ENCODE data around the gene NEIL1. TPM values are rescaled to one million over a fixed set of nuclear protein-coding genes. Genes with fewer than 3 reads are reported as not detected.

The NEIL1 gene
- total RNA-seq, 2 donors from 2014 or later, result 6.0 to 11.7 TPM

GRCh38 chr15:75363786-75364185 is 16.9 kb downstream of the NEIL1 start:
- no peaks in the 10 kb centered on the region for H3K27me3 ChIP-seq
- no peak overlapping the region for H3K4me3 ChIP-seq
- DNase-seq (ENCODE audit: low spot score), result no peak
- H3K36me3 ChIP-seq, result peaks cover 79% of the 10 kb centered on the region
- no peak for TF ChIP-seq CTCF (IDR thresholded peaks at IDR 0.05)
- H3K27ac ChIP-seq, result no peak overlapping the region
- peaks cover 0 to 10% of the 10 kb centered on the region in 2 donors for H3K4me1 ChIP-seq
- H3K9me3 ChIP-seq, result no peaks in the 10 kb centered on the region

- no peak for TF ChIP-seq CTCF (IDR thresholded peaks at IDR 0.05)
- Histone ChIP-seq H3K4me3 (no peak overlapping the region), H3K9me3 (no peaks in the 10 kb centered on the region), H3K36me3 (peaks cover 68% of the 10 kb centered on the region), H3K4me1 (peaks cover 0 to 21% of the 10 kb centered on the region in 2 donors), H3K27ac (no peak overlapping the region), H3K27me3 (no peaks in the 10 kb centered on the region)
- DNase-seq (ENCODE audit: low spot score), result no peak
These were observed 18.0 kb downstream of the NEIL1 start for GRCh38 chr15:75364881-75365280.

- Histone ChIP-seq H3K27me3 (no peaks in the 10 kb centered on the region), H3K4me3 (no peak overlapping the region), H3K27ac (no peak overlapping the region), H3K36me3 (peaks cover 62% of the 10 kb centered on the region), H3K9me3 (no peaks in the 10 kb centered on the region), H3K4me1 (peaks cover 0 to 22% of the 10 kb centered on the region in 2 donors)
- DNase-seq (ENCODE audit: low spot score), result no peak
- no peak for TF ChIP-seq CTCF (IDR thresholded peaks at IDR 0.05)
These were observed 19.3 kb downstream of the NEIL1 start for GRCh38 chr15:75366163-75366562.

- Histone ChIP-seq H3K27me3 (no peaks in the 10 kb centered on the region), H3K4me1 (peaks cover 0 to 22% of the 10 kb centered on the region in 2 donors), H3K9me3 (no peaks in the 10 kb centered on the region), H3K4me3 (no peak overlapping the region), H3K36me3 (peaks cover 62% of the 10 kb centered on the region), H3K27ac (peak overlapping the region in 1 of 2 donors; percentile 96)
- TF ChIP-seq CTCF (IDR thresholded peaks at IDR 0.05), result no peak
- DNase-seq (ENCODE audit: low spot score), result no peak
These were observed 20.2 kb downstream of the NEIL1 start for GRCh38 chr15:75367006-75367405.

GRCh38 chr15:75367406-75367912 is 20.6 kb downstream of the NEIL1 start:
- DNase-seq (ENCODE audit: low spot score), result no peak
- Histone ChIP-seq H3K27ac (peak overlapping the region; percentile 96 to 97), H3K27me3 (no peaks in the 10 kb centered on the region), H3K4me3 (peak overlapping the region; percentile 71 to 90), H3K4me1 (peaks cover 0 to 22% of the 10 kb centered on the region in 2 donors), H3K9me3 (no peaks in the 10 kb centered on the region), H3K36me3 (peaks cover 60% of the 10 kb centered on the region)
- no peak for TF ChIP-seq CTCF (IDR thresholded peaks at IDR 0.05)
